HG02623 (cell line): ENCODE data around the gene KRT6A.

ENCODE experiments used
- ATAC-seq: cut with Tn5 transposase; IDR thresholded peaks from one replicate; pipeline ENCODE4 v1.9.1; 2021; ENCODE audit warnings: moderate library complexity; ENCODE audit not compliant: unreplicated experiment

The KRT6A gene

DNA sequence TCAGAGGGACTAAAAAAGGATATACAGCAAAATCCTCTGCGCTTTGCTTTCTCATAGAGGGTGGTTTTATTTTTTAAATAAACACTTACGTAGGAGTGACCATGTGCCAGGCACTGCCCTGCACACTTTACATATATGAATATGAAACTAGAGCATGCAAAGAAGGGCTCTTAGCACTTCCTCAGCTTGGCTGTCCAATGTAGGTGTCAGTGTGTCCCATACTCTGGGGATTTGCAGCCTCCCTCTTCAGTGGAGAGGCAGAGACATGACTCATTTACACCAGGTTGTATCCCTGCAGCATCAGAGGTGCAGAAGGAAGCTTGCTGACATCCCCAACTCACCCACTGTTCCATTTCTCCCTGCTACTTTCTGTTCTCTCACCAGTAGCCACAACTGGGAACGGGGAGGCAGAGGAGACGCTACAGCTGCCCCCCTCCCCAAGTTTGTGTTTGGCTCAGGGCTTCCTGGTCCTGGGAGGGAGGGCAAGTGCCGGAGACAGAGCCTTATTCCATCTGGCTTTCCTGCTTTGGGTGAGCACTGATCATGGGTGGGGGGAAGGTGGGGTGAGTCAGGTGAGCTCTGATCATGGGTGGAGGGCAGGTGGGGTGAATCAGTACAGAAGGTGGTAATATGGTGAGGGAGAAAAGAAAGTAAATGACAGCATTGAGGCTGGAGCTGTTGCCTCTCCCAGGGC is 32.0 kb upstream of the KRT6A start:
- ATAC-seq, result no peak

GRCh38 chr12:52524241-52524897 is 31.3 kb upstream of the KRT6A start:
- no peak for ATAC-seq

DNA sequence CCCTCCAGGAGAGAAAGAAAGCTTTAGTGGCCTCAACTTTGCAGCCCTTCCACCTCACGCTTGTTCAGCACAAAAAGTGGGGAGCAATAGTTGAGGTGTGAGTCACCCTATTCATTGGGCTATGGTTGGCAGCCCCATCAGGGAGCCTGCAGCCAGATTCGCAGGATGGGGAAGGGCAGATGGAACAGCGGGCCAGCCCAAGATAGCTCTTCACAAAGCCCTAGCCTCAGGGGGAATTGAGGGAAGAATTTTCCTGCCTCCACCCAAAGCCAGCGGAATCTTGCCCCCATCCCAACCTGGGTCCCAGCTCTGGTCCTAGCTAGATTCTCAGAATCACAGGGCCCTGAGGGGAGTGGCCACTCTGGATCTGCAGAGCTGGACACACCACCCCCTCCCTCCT is 30.8 kb upstream of the KRT6A start:
- ATAC-seq, result no peak

DNA sequence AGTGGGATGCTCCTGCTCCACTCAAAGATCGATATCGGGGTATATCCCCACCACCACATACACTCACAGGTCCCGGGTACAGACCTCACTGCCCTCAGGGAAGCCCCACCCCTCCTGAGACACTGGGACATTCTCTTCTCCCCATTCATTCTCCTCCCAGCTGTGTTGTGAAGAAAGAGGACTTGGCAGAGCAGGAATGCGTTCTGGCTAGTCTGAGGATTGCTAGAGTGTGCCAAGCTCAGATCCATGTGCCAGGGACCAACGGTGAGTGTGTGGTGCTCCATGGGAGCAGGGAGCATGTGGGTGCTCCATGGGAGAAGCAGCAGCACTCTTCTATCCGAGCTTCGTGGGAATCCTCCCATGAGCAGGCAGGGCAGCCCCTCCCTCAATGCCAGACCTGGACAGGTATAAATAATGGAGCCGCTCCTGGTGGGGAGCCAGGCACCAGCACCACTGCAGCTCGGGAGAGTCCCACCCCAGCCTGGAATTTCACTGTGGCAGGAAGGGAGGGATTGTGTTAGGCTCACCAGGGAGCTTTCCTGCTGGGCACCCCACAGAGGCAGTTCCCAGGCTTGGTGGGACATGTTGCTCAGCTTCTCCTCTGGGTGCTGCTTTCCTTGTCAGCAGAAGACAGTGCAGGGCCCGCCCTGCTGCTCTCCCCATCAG is 29.4 kb upstream of the KRT6A start:
- ATAC-seq, result no peak

DNA sequence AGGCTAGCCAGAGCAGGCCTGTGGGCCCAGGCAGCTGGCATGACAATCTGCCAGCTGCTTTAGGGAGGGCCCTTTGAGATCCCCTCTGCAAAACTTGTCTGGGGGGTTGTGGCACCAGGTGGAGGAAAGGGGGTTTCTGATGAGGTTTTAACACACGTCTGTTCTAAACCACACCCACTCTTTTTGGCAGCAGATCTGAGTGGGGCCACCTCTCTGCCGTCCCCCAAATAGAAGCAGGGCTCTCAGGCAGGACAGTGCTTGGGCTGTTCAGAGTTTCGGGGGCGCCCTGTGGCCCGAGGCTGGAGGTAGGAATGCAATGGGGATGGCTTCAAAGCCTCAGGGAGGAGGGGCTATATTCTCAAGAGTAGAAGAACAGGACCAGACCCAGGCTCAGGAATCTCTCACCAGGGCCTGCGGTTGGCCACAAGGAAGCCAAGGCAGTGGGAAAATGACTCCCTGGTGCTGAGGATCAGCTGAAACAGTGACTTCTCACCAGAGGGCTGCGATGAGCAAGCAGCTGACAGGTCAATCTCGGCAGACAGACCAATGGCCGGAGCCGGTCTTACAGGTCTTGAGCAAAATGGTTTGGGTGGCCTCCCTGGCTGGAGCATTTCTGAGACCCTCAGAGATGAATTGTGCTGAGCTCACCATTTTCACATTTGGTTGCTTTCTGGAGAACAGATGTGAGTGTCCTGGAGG is 28.7 kb upstream of the KRT6A start:
- no peak for ATAC-seq

- ATAC-seq, result no peak
Measured at GRCh38 chr12:52521175-52521567, 28.1 kb upstream of the KRT6A start.

GRCh38 chr12:52519826-52520662 is 27.0 kb upstream of the KRT6A start, which contains the start of gene KRT5:
Gene KRT5 (minus strand): TSS chr12:52520394. CDS start chr12:52520296, 98 bp downstream.
- ATAC-seq, result no peak

DNA sequence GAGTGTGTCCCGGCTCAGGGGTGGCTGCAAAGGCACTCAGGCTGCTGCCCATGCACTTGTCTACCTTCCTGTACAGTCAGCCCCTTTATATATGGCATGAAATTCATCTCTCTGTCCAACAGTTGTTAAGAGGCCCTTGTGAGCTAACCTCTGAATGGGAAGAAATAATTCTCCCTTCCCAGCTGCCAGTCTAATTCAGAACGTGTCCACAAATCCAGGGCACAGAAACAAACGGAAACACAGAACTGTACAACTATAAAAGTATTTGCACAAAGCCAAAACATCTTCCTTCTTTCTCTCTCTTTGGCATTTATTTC is 26.3 kb upstream of the KRT6A start:
- no peak for ATAC-seq

DNA sequence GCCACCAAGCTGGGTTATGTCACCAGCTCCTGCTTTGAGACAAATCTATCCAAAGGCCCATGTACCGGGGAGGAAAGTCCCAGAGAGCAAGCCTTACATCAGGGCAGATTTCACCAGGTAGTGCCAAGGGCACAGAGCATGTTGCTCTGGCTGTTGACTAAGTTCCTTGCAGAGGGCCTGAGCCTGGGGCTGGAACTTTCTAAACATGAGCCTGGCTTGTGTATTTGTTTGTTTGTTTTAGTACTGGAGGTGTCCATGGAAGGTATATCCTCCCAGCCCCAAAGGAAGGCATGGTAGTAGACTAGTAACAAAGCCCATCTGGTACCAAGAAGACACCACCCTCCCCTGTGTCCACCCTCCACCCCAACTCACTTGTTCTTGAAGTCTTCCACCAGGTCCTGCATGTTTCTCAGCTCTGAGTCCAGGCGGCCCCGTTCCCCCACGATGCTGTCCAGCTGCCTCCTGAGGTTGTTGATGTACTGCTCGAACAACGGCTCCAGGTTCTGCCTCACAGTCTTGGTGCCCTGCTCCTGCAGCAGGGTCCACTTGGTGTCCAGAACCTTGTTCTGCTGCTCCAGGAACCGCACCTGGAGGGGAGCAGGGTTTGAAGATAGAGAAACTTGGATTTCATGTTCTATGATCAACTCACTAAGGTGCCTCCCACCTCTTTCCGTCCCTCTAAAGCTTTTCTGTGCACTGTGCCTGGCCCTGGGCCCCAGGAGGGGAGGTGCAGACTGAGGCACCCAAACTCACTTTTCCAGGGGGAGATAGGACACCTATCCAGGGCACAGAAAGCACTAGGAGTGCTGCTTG is 25.7 kb upstream of the KRT6A start:
- no peak for ATAC-seq

GRCh38 chr12:52517888-52518287 is 24.8 kb upstream of the KRT6A start:
- ATAC-seq, result no peak

- ATAC-seq, result no peak
Measured at GRCh38 chr12:52517005-52517835, 24.2 kb upstream of the KRT6A start.

GRCh38 chr12:52515927-52516831 is 23.1 kb upstream of the KRT6A start:
- ATAC-seq, result no peak

DNA sequence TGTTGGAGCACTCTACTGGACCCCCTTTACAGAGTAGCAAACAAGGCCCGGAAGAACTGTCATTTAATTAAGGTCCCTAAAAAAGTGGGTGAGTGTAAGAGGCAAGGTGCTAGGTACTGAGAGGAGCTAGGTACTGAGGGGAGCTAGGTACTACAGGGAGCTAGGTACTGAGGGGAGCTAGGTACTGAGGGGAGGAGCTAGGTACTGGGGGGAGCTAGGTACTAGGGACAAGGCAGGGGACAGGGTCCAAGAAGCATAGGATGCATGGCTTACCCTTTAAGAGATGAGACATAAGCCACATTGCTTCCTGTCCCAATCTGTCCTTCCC is 22.2 kb upstream of the KRT6A start:
- no peak for ATAC-seq

DNA sequence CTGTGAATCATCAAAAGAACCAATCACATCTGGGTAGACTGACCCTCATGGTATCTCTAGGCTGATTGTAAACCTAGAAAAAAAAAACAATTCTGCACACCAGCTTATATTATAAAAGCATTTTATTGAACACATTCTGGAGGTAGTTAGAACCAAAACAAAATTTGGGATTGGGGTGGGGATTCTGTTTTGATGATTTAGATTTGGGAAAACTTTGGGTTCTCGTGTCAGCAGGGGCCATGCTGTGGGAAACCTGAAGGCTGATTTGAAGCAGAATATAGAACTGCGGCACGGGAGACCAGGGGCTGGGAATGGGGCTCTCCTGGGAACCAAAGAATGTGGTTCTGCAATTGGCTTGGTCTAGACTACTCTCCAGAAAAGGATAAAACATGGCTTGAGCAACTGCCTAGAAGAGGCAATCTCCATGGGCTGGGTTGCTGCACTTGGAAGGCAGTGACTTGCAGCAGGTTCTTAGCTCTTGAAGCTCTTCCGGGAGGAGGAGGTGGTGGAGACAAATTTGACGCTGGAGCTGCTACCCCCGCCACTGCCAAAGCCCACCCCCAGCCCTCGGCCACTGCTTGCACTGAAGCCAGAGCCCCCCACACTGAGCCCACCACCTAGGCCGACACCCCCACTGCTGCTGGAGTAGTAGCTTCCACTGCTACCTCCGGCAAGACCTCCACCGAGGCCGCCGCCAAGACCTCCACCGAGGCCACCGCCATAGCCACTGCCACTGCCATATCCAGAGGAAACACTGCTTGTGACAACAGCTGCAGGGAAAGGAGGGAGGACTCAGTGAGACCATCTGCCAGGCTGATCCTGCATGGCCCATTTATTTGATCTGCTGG is 21.6 kb upstream of the KRT6A start:
- ATAC-seq, result no peak

DNA sequence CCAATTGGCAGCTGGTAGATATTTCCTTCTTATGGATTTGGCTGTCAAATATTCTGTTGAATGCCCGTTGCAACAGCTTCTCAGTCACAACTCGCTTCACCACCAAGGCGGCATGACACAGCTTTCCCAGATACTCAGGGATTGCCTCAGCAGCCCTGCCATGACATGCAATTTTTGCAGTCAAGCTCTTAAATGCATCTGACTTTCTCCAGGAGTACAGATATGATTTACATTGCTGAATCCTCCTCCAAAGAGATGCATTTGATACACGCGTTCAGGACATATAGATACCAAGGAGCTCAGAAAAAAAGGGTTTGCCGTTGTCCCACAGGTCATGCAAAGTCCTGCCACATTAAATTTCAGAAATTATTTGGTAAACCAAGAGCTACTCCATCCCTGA is 20.7 kb upstream of the KRT6A start:
- no peak for ATAC-seq

DNA sequence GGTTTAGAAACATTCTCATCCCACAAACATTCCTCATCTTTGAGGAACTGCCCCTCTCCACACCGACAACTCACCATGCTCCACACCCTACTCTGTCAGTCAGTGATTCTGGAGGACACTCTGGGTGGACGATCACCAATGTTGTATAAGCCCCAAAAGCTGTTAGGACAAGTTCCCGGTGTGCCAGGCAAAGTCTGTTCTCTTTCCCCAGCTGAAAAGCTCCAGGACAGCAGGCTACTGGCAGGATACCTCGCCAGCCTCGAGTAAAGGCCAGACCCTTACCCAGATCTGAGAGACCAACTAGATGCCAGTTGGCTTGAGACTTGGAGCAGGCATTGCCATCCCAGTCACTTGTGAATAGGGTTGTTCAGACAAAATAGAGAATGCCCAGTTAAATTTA is 15.2 kb upstream of the KRT6A start:
- no peak for ATAC-seq
